Superior temporal gyrus (tissue), 1 donor: ENCODE measurements around the gene MAGEE1.

ENCODE experiments used
- DNase-seq: peaks from one replicate; pipeline ENCODE4 v3.0.0-alpha.2; 2016; ENCODE audit errors: extremely low spot score

The MAGEE1 gene

GRCh38 chrX:76427560-76428242, at the start of gene MAGEE1:
MAGEE1 (plus strand) TSS chrX:76427710; CDS start chrX:76427931, 221 bp downstream.
- peak; percentile 79 for DNase-seq

- DNase-seq = no peak
Measured at GRCh38 chrX:76398970-76399369, 28.5 kb upstream of the MAGEE1 start.

- DNase-seq = no peak
Measured at GRCh38 chrX:76407795-76408194, 19.7 kb upstream of the MAGEE1 start.

- DNase-seq = no peak
Measured at GRCh38 chrX:76420237-76420636, 7.3 kb upstream of the MAGEE1 start.

GRCh38 chrX:76428243-76429130, 977 bp downstream of the MAGEE1 start:
- DNase-seq = no peak

- DNase-seq = no peak
Measured at GRCh38 chrX:76433219-76433618, 5.7 kb downstream of the MAGEE1 start.

GRCh38 chrX:76434103-76434741, 6.7 kb downstream of the MAGEE1 start:
- DNase-seq = no peak

GRCh38 chrX:76439188-76439587, 11.7 kb downstream of the MAGEE1 start:
- no peak for DNase-seq

GRCh38 chrX:76453737-76454406, 26.4 kb downstream of the MAGEE1 start:
- no peak for DNase-seq

- peak; percentile 44 for DNase-seq
Measured at GRCh38 chrX:76454456-76454927, 27.0 kb downstream of the MAGEE1 start.

- no peak for DNase-seq
Measured at GRCh38 chrX:76477353-76477752, 49.8 kb downstream of the MAGEE1 start.
